Ectodermal cell (in vitro differentiated cells): ENCODE data around the gene CCDC144A.
"Not testable (repeated sequence)": the region's sequence is repeated elsewhere in the genome, so short reads cannot be mapped to it uniquely, and the experiment has no call there.

Experiments used
- H3K27ac ChIP-seq: 2 replicates; pipeline ENCODE4 v1.7.0; 2013; ENCODE audit warnings: mild to moderate bottlenecking, low read depth, low read length; ENCODE audit not compliant: insufficient read depth, poor library complexity, severe bottlenecking
- H3K27me3 ChIP-seq: 2 replicates; pipeline ENCODE4 v1.7.0; 2013; ENCODE audit warnings: mild to moderate bottlenecking, low read length; ENCODE audit not compliant: insufficient read depth, control insufficient read depth, poor library complexity, severe bottlenecking
- H3K36me3 ChIP-seq: one replicate; pipeline ENCODE4 v1.7.0; 2013; ENCODE audit warnings: low read length; ENCODE audit not compliant: control insufficient read depth, insufficient read depth
- H3K4me1 ChIP-seq: one replicate; pipeline ENCODE4 v1.7.0; 2013; ENCODE audit warnings: low read length; ENCODE audit not compliant: control insufficient read depth, insufficient read depth
- H3K4me3 ChIP-seq: 2 replicates; pipeline ENCODE4 v1.7.0; 2013; ENCODE audit warnings: low read depth, low read length, control low read depth; ENCODE audit not compliant: insufficient read depth
- H3K9me3 ChIP-seq: 2 replicates; pipeline ENCODE4 v1.7.0; 2013; ENCODE audit warnings: mild to moderate bottlenecking, low read length, moderate library complexity; ENCODE audit not compliant: control insufficient read depth
- WGBS, 2 experiments: methylation state at CpG; one replicate each; pipeline ENCODE4 v1.1.7; 2013; ENCODE audit warnings: missing lambda C conversion rate in 2 of 2; 5-methylcytosine and 5-hydroxymethylcytosine counted together

The CCDC144A gene

GRCh38 chr17:16818340-16818739 is 128.3 kb downstream of the CCDC144A start:
- no peaks in the 10 kb centered on the region for H3K27me3 ChIP-seq
- H3K4me3 ChIP-seq: no peak overlapping the region
- no peaks in the 10 kb centered on the region for H3K36me3 ChIP-seq
- no peak overlapping the region for H3K27ac ChIP-seq
- H3K9me3 ChIP-seq: no peaks in the 10 kb centered on the region
- no peaks in the 10 kb centered on the region for H3K4me1 ChIP-seq
- WGBS, 2 experiments: 76 to 85% methylated on average over 5 of the region's 5 CpGs

- Histone ChIP-seq H3K4me3 (no peak overlapping the region), H3K4me1 (no peaks in the 10 kb centered on the region), H3K27ac (no peak overlapping the region), H3K36me3 (no peaks in the 10 kb centered on the region), H3K27me3 (no peaks in the 10 kb centered on the region), H3K9me3 (no peaks in the 10 kb centered on the region)
- 83 to 84% methylated on average over 23 of the region's 23 CpGs for WGBS, 2 experiments
Measured at GRCh38 chr17:16818821-16819683, 129.0 kb downstream of the CCDC144A start.

- WGBS, 2 experiments: 83% methylated on average over 7 of the region's 7 CpGs
- Histone ChIP-seq H3K27me3 (no peaks in the 10 kb centered on the region), H3K4me1 (no peaks in the 10 kb centered on the region), H3K4me3 (no peak overlapping the region), H3K27ac (no peak overlapping the region), H3K36me3 (no peaks in the 10 kb centered on the region), H3K9me3 (no peaks in the 10 kb centered on the region)
Measured at GRCh38 chr17:16820161-16820877, 130.3 kb downstream of the CCDC144A start.

GRCh38 chr17:16820979-16821543 is 131.0 kb downstream of the CCDC144A start:
- H3K36me3 ChIP-seq: no peaks in the 10 kb centered on the region
- no peaks in the 10 kb centered on the region for H3K27me3 ChIP-seq
- no peaks in the 10 kb centered on the region for H3K9me3 ChIP-seq
- no peak overlapping the region for H3K4me3 ChIP-seq
- H3K4me1 ChIP-seq: no peaks in the 10 kb centered on the region
- H3K27ac ChIP-seq: no peak overlapping the region
- 62 to 64% methylated on average over 4 to 5 of the region's 7 CpGs for WGBS, 2 experiments

GRCh38 chr17:16822133-16822532 is 132.1 kb downstream of the CCDC144A start:
- 67 to 87% methylated on average over 4 to 10 of the region's 17 CpGs for WGBS, 2 experiments
- not testable (repeated sequence) for H3K27me3 ChIP-seq, H3K27ac ChIP-seq, H3K36me3 ChIP-seq, H3K4me3 ChIP-seq, H3K9me3 ChIP-seq, H3K4me1 ChIP-seq

- H3K27ac ChIP-seq, H3K27me3 ChIP-seq, H3K4me3 ChIP-seq, H3K4me1 ChIP-seq, H3K9me3 ChIP-seq, H3K36me3 ChIP-seq: not testable (repeated sequence)
- no CpG with 5 or more reads among the region's 5 CpGs for WGBS, 2 experiments
Measured at GRCh38 chr17:16823768-16824406, 133.8 kb downstream of the CCDC144A start.
